Cardiac fibroblast (primary cell): ENCODE results near the gene MAGI1.

Experiments used
- DNase-seq, 2 donors: peaks; one replicate each; pipeline versions ENCODE4 v3.0.0 to v3.0.0-alpha.2; 2010; ENCODE audit warnings: low read depth in 2 of 2
- H3K4me3 ChIP-seq, 2 donors: replicated peaks in 1 of 2; 1 replicate in 1 of 2; 2 replicates in 1 of 2; pipeline ENCODE4 v1.5.1; 2011; ENCODE audit warnings: low read depth in 2 of 2, low read length in 2 of 2, mild to moderate bottlenecking in 2 of 2, moderate library complexity in 1 of 2
- CTCF ChIP-seq: IDR thresholded peaks from one replicate; pipeline ENCODE4 v1.5.1; 2011; ENCODE audit warnings: low read depth, mild to moderate bottlenecking, low read length, inconsistent platforms

The MAGI1 gene

GRCh38 chr3:65660000-65660598, 378.6 kb downstream of the MAGI1 start:
- DNase-seq: no peak
- TF ChIP-seq CTCF: no peak
- H3K4me3 ChIP-seq: no peak overlapping the region

- no peak for TF ChIP-seq CTCF
- no peak for DNase-seq
- H3K4me3 ChIP-seq: no peak overlapping the region
Observed at GRCh38 chr3:65659396-65659795, 379.3 kb downstream of the MAGI1 start.

GRCh38 chr3:65658401-65658800, 380.3 kb downstream of the MAGI1 start:
- no peak overlapping the region for H3K4me3 ChIP-seq
- no peak for DNase-seq
- no peak for TF ChIP-seq CTCF

- no peak overlapping the region for H3K4me3 ChIP-seq
- no peak for TF ChIP-seq CTCF
- DNase-seq: no peak
Observed at GRCh38 chr3:65655061-65655460, 383.7 kb downstream of the MAGI1 start.

- TF ChIP-seq CTCF: no peak
- no peak for DNase-seq
- no peak overlapping the region for H3K4me3 ChIP-seq
Observed at GRCh38 chr3:65653731-65654130, 385.0 kb downstream of the MAGI1 start.

- H3K4me3 ChIP-seq: no peak overlapping the region
- no peak for DNase-seq
- no peak for TF ChIP-seq CTCF
Observed at GRCh38 chr3:65650247-65650646, 388.5 kb downstream of the MAGI1 start.

GRCh38 chr3:65647369-65647768, 391.3 kb downstream of the MAGI1 start:
- H3K4me3 ChIP-seq: no peak overlapping the region
- no peak for DNase-seq
- TF ChIP-seq CTCF: no peak
